SH-SY5Y (cell line): ENCODE measurements around the gene ESR1.

Experiments
- GATA2 ChIP-seq: IDR thresholded peaks from 2 replicates; pipeline ENCODE4 v1.6.1; 2011; ENCODE audit warnings: mild to moderate bottlenecking, low read depth, low read length
- GATA3 ChIP-seq: IDR thresholded peaks from 2 replicates; pipeline ENCODE4 v1.6.1; 2011; ENCODE audit warnings: low read depth, mild to moderate bottlenecking, low read length, moderate library complexity

- no peak for TF ChIP-seq GATA3
- TF ChIP-seq GATA2, result no peak
Observed at GRCh38 chr6:151850479-151851003, 43.1 kb downstream of the ESR1 start.
